Karpas-422 (cell line): ENCODE measurements around the gene PDLIM3. TPM values are rescaled to one million over a fixed set of nuclear protein-coding genes. Genes with fewer than 3 reads are reported as not detected.

Experiments
- DNase-seq: peaks from one replicate; pipeline ENCODE4 v3.0.0-alpha.2; 2015
- H2AFZ ChIP-seq: fragments of 200-600 bp; sonication (generic); 2 replicates; pipeline ENCODE4 v1.6.1; 2014; ENCODE audit warnings: antibody characterized with exemption, low read length, mixed read lengths
- H3K27ac ChIP-seq: fragments of 200-600 bp; sonication (generic); 2 replicates; pipeline ENCODE4 v1.5.1; 2014; ENCODE audit warnings: mild to moderate bottlenecking, low read length, moderate library complexity
- H3K27me3 ChIP-seq: fragments of 200-600 bp; sonication (generic); 2 replicates; pipeline ENCODE4 v1.6.1; 2014; ENCODE audit warnings: low read length, mixed read lengths
- H3K36me3 ChIP-seq: fragments of 200-600 bp; sonication (generic); 2 replicates; pipeline ENCODE4 v1.6.1; 2014; ENCODE audit warnings: low read length, mixed read lengths; ENCODE audit not compliant: insufficient read depth
- H3K4me1 ChIP-seq: fragments of 200-600 bp; sonication (generic); 2 replicates; pipeline ENCODE4 v1.6.1; 2014; ENCODE audit warnings: mild to moderate bottlenecking, low read length, mixed read lengths
- H3K4me2 ChIP-seq: fragments of 200-600 bp; sonication (generic); 2 replicates; pipeline ENCODE4 v1.6.1; 2014; ENCODE audit warnings: low read length, low read depth, mild to moderate bottlenecking; ENCODE audit not compliant: poor library complexity, severe bottlenecking
- H3K4me3 ChIP-seq: fragments of 200-600 bp; sonication (generic); 2 replicates; pipeline ENCODE4 v1.5.1; 2014; ENCODE audit warnings: mild to moderate bottlenecking, antibody characterized with exemption, low read length, mixed read lengths
- H3K79me2 ChIP-seq: fragments of 200-600 bp; sonication (generic); 2 replicates; pipeline ENCODE4 v1.6.1; 2014; ENCODE audit warnings: mild to moderate bottlenecking, low read length, mixed read lengths
- H3K9ac ChIP-seq: fragments of 200-600 bp; sonication (generic); 2 replicates; pipeline ENCODE4 v1.6.0; 2014; ENCODE audit warnings: low read length
- H3K9me2 ChIP-seq: fragments of 200-600 bp; sonication (generic), shearing (Covaris generic); replicated peaks from 2 replicates; pipeline ENCODE4 v1.6.0; 2014; ENCODE audit warnings: mild to moderate bottlenecking, low read length, moderate library complexity; ENCODE audit not compliant: insufficient read depth
- H3K9me3 ChIP-seq: fragments of 300-700, 200-600 bp; sonication (generic); 2 replicates; pipeline ENCODE4 v1.6.1; 2014; ENCODE audit warnings: low read length, mixed read lengths
- H4K20me1 ChIP-seq: fragments of 200-600 bp; sonication (generic); 2 replicates; pipeline ENCODE4 v1.6.1; 2014; ENCODE audit warnings: mild to moderate bottlenecking, antibody characterized with exemption, low read length, low read depth; ENCODE audit not compliant: insufficient read depth
- total RNA-seq: library from RNA; depleted of rRNA; stranded (reverse); fragments of >200 nt; shearing (Covaris generic); gene quantifications from 2 replicates; pipeline ENCODE4 v1.2.3, GENCODE V29; 2014; ENCODE audit warnings: low replicate concordance; rRNA removed

PDLIM3 gene
- total RNA-seq, 1 experiment from 2014 or later: not detected

GRCh38 chr4:185457136-185457535 is 78.2 kb downstream of the PDLIM3 start:
- Histone ChIP-seq H3K9me3 (no peaks in the 10 kb centered on the region), H3K9ac (no peak overlapping the region), H3K27me3 (no peaks in the 10 kb centered on the region), H3K4me2 (no peak overlapping the region), H3K9me2 (no peaks in the 10 kb centered on the region), H3K27ac (no peak overlapping the region), H2AFZ (no peak overlapping the region), H3K36me3 (no peaks in the 10 kb centered on the region), H3K4me3 (no peak overlapping the region), H3K4me1 (no peaks in the 10 kb centered on the region), H4K20me1 (no peaks in the 10 kb centered on the region), H3K79me2 (no peaks in the 10 kb centered on the region)
- no peak for DNase-seq

DNA sequence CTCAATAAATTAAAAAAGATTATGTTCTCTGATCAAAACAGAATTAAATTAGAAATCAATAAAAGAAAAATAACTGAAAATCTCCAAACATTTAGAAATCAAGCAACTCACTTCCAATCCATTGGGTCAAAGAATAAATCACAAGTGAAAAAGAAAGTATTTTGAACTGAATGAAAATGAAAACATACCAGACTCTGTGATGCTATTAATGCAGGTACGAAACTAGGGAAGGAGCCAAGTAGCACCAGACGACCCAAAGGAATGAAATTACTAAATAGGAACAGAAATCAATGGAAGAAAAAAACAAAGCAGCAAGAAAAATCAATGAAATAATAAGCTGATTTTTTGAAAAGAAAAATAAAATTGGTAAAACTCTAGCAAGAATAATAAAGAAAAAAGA is 79.2 kb downstream of the PDLIM3 start:
- no peaks in the 10 kb centered on the region for H3K4me1 ChIP-seq
- no peaks in the 10 kb centered on the region for H3K79me2 ChIP-seq
- no peaks in the 10 kb centered on the region for H4K20me1 ChIP-seq
- no peaks in the 10 kb centered on the region for H3K36me3 ChIP-seq
- H3K27me3 ChIP-seq: no peaks in the 10 kb centered on the region
- H3K4me2 ChIP-seq: no peak overlapping the region
- no peak for DNase-seq
- no peaks in the 10 kb centered on the region for H3K9me2 ChIP-seq
- no peak overlapping the region for H3K9ac ChIP-seq
- no peak overlapping the region for H3K4me3 ChIP-seq
- H2AFZ ChIP-seq: no peak overlapping the region
- no peak overlapping the region for H3K27ac ChIP-seq
- no peaks in the 10 kb centered on the region for H3K9me3 ChIP-seq

Other genes with a start within 250 kb of the PDLIM3 start
- gene LRP2BP, start 139.6 kb downstream of the PDLIM3 start, total RNA-seq: 0.26 TPM in 1 of 2 replicates, not detected in the other
- gene ANKRD37, start 138.7 kb downstream of the PDLIM3 start, total RNA-seq: 22.2 and 26.6 TPM in 2 replicates
- 13.4 and 19.0 TPM in 2 replicates for gene UFSP2, start 109.5 kb downstream of the PDLIM3 start, total RNA-seq
- gene CCDC110, start 63.8 kb downstream of the PDLIM3 start, total RNA-seq: 2.2 TPM in 1 of 2 replicates, not detected in the other